SK-N-SH treated with all-trans-retinoic acid at 6 μM for 48 hours (cell line): ENCODE measurements around the gene GTPBP3.

Experiments used
- ARNTL ChIP-seq: fragments of 450-650 bp; formaldehyde crosslinking; IDR thresholded peaks from 2 replicates; pipeline ENCODE4 v1.5.0; 2020; ENCODE audit warnings: low read depth, mild to moderate bottlenecking, moderate library complexity, borderline replicate concordance
- CREB5 ChIP-seq: fragments of 250-450 bp; sonication (Bioruptor Pico); IDR thresholded peaks from 2 replicates; pipeline ENCODE4 v1.5.1; 2020; ENCODE audit warnings: low read depth, mild to moderate bottlenecking, moderate library complexity
- GLIS3 ChIP-seq: fragments of 250-450 bp; sonication (Bioruptor Pico); IDR thresholded peaks from 2 replicates; pipeline ENCODE4 v1.5.0; 2020; ENCODE audit warnings: mild to moderate bottlenecking, moderate library complexity
- PATZ1 ChIP-seq: fragments of 250-450 bp; sonication (Bioruptor Pico); IDR thresholded peaks from 2 replicates; pipeline ENCODE4 v1.8.0; 2020; ENCODE audit warnings: mild to moderate bottlenecking, moderate library complexity, borderline replicate concordance
- PPARA ChIP-seq: fragments of 250-450 bp; sonication (Bioruptor Pico); IDR thresholded peaks from 2 replicates; pipeline ENCODE4 v1.5.0; 2020; ENCODE audit warnings: mild to moderate bottlenecking, borderline replicate concordance
- TCF4 ChIP-seq: fragments of 250-450 bp; sonication (Bioruptor Pico); IDR thresholded peaks from 2 replicates; pipeline ENCODE4 v1.8.0; 2021; ENCODE audit warnings: mild to moderate bottlenecking, moderate library complexity, borderline replicate concordance
- TOX ChIP-seq: fragments of 250-450 bp; sonication (Bioruptor Pico); IDR thresholded peaks from 2 replicates; pipeline ENCODE4 v1.8.0; 2021; ENCODE audit warnings: mild to moderate bottlenecking, moderate library complexity, borderline replicate concordance
- ZFP3 ChIP-seq: fragments of 250-450 bp; sonication (Bioruptor Pico); IDR thresholded peaks from 2 replicates; pipeline ENCODE4 v1.5.0; 2020; ENCODE audit warnings: mild to moderate bottlenecking, moderate library complexity
- ZFP30 ChIP-seq: fragments of 450-650 bp; formaldehyde crosslinking; IDR thresholded peaks from 2 replicates; pipeline ENCODE4 v1.5.0; 2022; ENCODE audit warnings: mild to moderate bottlenecking, moderate library complexity
- TF ChIP-seq, protein P1 (sequence below): fragments of 250-450 bp; sonication (Bioruptor Pico); IDR thresholded peaks from 2 replicates; pipeline ENCODE4 v1.8.0; 2021; ENCODE audit warnings: low read depth, mild to moderate bottlenecking, moderate library complexity, borderline replicate concordance

- no peak for TF ChIP-seq GLIS3 (CRISPR knock-in tag)
- TF ChIP-seq PATZ1 (CRISPR knock-in tag), result no peak
- TF ChIP-seq ZFP30 (CRISPR knock-in tag), result no peak
- TF ChIP-seq ZFP3 (CRISPR knock-in tag), result no peak
- no peak for TF ChIP-seq TOX (CRISPR knock-in tag)
- no peak for TF ChIP-seq TCF4
- no peak for TF ChIP-seq PPARA (CRISPR knock-in tag)
- TF ChIP-seq CREB5, result no peak
- TF ChIP-seq ARNTL (CRISPR knock-in tag), result no peak
- TF ChIP-seq, protein P1, sequence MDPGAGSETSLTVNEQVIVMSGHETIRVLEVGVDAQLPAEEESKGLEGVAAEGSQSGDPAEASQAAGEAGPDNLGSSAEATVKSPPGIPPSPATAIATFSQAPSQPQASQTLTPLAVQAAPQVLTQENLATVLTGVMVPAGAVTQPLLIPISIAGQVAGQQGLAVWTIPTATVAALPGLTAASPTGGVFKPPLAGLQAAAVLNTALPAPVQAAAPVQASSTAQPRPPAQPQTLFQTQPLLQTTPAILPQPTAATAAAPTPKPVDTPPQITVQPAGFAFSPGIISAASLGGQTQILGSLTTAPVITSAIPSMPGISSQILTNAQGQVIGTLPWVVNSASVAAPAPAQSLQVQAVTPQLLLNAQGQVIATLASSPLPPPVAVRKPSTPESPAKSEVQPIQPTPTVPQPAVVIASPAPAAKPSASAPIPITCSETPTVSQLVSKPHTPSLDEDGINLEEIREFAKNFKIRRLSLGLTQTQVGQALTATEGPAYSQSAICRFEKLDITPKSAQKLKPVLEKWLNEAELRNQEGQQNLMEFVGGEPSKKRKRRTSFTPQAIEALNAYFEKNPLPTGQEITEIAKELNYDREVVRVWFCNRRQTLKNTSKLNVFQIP (CRISPR knock-in tag), result no peak
These were observed 51.9 kb downstream of the GTPBP3 start for GRCh38 chr19:17389288-17389687.
